HCEC 1CT (cell line): Measurements from ENCODE around the gene OR8B8.
"Not testable (repeated sequence)": the region's sequence is repeated elsewhere in the genome, so short reads cannot be mapped to it uniquely, and the experiment has no call there.

Experiments
- DNase-seq: peaks from one replicate; pipeline ENCODE4 v3.0.0-alpha.2; 2017

Gene OR8B8, protein sequence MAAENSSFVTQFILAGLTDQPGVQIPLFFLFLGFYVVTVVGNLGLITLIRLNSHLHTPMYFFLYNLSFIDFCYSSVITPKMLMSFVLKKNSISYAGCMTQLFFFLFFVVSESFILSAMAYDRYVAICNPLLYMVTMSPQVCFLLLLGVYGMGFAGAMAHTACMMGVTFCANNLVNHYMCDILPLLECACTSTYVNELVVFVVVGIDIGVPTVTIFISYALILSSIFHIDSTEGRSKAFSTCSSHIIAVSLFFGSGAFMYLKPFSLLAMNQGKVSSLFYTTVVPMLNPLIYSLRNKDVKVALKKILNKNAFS

DNA sequence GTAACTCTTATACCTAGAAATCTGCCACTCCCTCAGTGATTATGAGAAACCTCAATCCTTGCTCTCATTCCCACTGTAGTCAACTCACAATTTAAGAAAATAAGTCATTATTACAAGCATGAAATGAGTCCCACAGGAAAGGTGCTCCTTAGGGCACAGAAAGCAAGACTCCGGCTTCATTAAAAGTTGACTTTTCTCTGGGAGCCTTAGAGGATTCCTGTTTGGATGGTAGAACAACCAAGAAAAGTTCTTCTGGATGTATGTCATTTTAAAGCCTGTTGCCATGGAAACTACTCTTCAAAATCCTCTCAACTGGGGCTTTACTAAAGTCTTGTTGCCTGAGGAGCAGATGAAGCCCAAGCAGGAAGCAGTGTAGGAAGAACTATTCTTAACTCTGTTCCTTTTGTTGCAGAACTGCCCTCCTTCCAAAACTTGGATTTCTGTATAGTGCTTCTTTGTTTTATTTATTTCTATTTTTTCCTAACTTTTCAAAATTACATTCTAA, at the start of gene OR8B8:
Gene OR8B8 (minus strand): TSS at position 51 of the 505 bp plus-strand sequence. CDS start 4,611 bp downstream, outside the sequence.
- DNase-seq: no peak

DNA sequence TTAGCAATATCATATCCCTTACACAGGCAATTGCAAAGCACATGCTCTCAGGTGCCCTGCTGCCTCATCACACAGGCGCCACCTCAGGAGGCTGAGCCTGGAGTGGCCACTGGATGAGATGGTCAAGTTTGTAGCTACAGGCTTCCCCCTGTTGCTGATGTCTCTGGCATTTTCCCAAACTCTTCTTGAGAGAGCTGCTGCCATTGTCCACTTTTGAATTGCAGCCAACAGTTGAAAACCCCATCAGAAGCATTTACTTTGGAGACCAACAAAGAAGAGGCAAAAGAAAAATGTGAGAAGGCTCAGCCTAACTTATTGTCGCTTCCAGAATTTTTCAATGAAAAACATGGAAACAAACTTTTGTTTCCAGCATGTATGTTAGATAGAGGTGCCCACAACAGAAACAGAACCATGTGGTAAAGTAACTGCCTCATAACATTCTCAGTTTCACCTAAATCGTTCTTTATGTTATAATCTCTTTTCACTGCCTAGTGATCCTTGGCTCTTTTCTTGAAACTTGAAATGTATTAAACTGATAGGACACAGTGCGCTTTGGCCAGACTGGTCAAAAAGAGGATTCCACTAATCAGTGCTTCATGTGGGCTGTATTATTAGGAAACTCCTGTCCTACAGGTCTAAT, 47.6 kb upstream of the OR8B8 start:
- DNase-seq: no peak

DNA sequence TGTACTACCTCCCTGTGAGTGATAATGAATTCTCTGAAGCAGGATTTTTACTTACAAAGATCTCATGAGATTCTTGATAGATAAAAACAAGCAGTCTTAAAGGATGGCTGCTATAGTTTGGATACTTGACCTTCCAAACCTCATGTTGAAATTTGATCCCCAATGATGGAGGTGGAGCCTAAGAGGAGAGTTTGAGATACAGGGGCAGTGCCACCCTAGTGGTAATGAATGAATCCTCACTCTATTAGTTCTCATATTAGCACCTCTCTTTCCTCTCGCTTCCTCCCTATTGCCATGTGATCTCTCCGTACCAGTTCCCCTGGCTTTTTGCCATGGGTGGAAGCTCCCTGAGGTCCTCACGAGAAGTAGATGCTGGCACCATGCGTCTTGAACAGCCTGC, 37.9 kb upstream of the OR8B8 start:
- no peak for DNase-seq

DNA sequence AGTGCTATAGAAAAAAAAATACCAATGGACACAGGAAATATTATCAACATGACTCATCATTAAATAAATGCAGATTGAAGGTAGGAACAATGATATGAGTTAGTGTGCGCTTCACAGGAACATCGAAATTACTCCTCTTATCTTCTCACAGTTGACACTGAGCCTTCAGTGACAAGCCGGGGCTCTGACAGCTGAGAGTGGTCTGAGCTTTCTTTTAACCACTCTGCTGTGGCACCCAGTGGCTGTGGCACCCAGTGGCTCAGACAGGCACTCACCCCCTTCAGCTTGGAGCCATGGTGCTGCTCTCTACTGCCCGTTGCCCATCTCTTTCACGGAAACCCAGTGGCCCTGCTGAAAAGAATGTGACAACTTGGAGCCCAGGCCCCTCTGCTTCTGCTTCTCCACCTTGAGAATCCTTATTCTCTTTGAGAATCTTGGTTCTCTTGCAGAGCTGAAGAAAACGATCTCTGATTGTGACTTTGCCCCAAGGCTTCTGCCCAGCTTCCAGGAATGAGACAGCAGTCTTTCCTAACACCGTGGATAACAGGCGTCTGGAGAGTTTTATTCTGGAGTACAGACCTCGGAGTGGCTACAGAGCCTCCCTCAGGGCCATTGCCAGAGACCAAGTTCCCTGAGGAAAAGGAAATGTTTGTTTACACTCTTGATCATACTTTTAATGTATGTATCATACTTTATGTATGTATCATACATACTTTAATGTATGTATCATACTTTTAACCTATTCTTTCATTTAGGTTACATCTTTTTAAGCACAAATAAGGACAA, 37.1 kb upstream of the OR8B8 start:
- peak; percentile 34 for DNase-seq

DNA sequence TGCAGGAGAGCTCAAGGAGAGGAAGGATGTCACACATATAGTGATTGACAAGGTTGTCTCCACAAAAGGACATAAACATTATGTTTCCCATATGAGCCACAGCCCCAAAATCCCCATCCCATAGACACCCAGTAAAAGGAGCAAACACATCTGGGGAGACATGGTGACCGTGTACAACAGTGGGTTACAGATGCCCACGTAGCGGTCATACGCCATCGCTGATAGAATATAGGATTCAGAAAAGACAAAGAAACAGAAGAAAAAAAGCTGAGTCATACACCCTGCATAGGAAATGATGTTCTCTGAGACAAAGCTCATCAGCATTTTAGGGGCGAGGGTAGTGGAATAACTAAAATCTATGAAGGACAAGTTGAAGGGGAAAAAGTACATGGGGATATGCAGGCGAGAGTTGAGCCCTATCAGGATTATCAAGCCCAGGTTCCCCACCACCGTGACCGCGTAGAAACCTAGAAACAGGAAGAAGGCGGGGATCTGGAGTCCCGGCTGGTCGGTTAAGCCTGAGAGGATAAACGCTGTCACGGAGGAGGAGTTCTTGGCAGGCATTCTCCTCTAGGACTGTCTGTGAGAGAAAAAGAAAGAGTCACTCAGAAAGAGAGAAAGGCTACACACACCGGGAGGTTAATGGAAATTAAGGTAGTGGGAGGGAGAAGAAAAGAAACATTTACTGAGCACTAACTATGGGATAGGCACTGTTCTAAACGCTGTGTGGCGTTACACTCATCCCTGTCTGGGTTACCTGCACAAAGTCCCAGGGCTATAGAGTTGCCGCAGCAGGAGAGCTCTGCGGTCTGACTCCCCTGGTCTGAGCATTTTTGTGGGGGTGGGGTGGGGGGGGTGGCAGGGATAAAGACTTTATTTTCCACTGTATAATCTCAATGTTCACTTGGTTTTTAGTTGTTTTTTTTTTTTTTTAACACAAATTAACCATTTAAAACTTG, 36.1 kb upstream of the OR8B8 start:
- DNase-seq: peak; percentile 42

DNA sequence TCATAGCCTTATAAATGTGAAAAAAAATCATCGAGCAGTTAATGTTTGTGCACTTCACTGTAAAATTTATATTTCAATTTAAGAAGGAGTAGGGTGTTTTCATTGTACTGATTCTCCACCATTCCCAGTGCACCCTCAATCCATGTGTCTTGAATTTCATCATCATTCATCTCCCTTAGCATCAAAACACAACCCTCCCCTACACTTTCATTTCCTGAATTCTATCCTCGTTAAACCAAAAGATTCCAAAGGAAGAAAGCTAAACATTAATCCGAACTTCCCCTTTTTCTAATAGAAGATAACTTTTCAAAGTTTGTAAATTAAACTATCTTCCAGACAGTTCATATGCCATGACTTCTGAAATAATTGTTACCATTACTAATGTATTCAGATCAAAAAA, 34.1 kb upstream of the OR8B8 start:
- no peak for DNase-seq

DNA sequence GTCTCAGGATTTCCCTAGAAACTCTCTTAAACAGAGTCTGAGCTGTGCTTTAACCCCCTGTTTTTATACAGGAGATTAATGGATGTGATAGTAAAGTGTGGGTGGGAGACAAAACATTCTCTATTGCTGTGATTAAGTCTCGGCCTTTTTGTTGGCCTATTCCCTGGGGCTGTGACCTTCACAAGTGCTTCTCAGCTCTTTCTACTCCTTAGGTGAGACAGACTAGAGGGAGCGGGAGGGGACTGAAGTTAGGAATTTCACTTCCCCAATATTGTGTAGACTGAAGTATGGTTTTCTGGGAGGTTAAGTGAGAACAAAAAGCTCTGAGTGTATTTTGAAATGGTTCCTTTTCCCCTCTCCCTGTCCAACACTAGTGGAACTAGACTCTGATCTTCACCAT, 29.8 kb upstream of the OR8B8 start:
- no peak for DNase-seq

DNA sequence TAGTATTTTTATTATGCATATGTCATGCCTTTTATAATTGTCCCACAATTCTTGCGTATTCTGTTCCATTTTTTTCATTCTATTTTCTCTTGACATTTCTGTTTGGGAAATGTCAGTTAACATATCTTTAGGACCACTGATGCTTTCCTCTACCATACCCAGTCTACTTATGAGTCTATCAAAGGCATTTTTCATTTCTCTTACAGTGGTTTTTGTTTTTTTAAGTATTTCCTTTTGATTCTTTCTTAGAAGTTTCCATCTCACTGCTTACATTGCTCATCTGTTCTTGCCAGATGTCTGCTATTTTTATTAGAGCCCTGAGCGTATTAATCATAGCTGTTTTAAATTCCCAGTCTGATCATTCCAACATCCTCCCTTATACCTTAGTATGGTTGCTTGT, 29.3 kb upstream of the OR8B8 start:
- no peak for DNase-seq

DNA sequence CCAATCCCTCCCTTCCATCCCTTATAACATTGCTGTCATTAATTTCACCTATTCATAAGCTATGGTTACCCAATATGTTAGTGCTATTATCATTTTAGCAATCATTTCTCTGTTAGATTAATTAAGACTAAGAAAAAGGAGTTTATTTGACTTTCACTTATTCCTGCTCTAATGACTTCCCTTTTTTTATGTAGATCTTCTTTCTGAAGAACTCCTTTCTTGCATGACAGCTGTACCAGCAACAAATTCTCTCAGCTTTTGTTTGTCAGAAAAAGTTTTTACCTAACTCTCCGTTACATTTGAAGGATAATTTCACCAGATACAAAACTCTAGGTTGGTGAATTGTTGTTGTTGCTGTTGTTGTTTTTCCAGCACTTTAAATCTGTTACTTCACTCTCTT, 28.6 kb upstream of the OR8B8 start:
- DNase-seq: no peak

DNA sequence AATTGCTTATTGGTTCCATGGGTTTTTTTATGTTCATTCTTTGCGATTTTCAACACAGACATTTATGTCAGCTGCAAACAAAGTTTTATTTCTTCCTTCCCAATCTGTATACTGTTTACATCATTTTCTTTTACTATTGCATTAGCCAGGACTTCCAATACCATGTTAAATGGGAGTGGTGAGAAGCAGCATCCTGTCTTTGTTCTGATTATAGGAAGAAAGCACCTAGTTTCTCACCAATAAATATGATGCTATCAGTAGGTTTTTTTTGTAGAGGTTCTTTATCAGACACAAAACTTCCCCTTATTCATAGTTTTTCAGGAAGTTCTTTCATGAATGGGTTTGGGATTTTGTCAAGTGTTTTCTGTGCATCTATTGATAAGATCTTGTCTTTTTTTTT, 28.0 kb upstream of the OR8B8 start:
- no peak for DNase-seq

DNA sequence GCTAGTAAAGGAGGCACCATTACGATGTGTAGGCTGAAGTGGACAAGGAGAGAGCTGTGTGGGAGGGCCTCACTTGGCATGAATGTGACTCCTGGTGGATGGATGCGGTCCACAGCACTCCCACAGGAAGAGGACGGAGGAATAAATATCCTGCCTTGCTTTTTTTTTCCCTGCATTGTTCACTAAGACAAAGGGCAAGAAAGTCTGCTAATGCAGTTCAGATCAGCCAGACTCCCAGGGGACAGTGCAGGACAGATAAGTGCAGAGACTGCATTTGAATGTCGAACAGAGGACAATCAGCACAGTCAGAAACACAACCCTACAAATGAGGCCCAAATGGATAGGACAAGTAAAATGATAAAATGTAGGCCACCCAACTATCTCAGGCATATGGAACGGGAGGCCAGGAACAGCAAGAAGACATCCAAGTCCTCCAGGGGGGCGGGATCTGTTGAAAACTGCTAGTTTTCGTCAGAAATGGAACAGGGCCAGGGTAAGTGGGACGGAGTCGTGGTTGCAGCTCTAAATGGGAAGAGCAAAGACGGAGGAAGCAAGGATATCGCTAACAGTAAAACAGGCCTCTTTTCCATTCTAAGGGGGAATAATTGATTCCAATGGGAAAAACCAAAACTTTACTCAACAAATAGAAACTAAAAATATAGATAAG, 25.2 kb upstream of the OR8B8 start:
- no peak for DNase-seq

DNA sequence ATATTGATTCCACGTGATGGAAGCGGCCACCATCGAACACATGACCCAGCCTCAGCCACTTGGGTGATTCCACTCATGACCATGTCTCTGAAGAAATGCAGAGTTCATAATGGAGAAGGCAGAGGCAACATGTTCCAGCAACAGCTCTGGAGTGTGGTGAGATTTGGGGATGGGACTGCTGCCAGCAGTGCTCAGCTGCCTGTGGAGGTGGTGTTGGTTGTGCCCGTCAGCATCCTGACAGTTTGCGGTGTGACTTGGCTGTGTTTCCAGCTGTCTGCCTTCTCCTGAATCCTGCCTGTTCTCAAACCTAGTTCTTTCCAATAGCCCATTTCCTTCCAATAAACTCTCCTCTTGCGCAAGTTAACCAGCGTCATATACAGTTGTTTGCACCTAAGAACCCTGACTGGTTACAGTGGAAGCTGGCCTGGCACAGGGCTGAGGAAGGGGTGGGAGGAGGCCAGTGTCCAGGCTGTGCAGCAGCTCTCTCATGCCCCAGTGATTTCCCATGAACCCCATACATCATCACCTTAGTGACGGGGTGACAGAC, 22.0 kb upstream of the OR8B8 start:
- no peak for DNase-seq

DNA sequence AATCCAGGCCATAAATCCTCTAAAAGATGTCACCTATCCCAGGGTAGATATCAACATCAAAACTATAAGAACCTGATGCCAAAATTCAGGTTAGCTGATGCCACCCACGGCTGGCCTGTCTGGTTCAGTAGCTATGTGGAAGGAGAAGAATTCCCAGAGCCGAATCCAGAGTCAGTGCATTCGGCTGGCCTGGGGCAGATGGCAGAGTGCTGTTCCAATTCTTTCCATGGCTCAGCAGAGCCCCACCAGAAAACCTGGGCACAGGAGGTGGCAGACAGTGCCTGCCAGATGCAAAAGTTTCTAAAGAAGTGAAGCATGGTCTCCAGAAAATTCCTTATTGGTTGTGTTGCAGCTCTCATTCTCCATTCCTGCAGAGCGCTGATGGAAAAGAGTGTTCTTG, 19.9 kb upstream of the OR8B8 start:
- DNase-seq: no peak

DNA sequence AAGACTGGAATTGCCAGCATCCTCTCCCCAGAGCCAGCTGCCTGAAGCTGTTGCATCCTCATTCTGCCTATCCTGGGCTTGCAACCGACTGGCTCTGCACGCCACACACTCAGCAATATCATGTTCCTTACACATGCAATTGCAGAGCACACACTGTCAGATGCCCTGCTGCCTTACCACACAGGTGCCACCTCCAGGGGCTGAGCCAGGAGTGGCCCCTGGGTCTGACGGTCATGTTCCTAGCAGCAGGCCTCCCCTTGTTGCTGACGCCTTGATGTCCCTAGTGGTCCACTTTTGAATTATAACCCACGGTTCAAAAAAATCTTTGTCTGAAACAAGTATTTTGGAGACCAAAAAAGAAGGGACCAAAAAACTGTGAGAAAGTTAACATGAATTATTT, 18.5 kb upstream of the OR8B8 start:
- no peak for DNase-seq

DNA sequence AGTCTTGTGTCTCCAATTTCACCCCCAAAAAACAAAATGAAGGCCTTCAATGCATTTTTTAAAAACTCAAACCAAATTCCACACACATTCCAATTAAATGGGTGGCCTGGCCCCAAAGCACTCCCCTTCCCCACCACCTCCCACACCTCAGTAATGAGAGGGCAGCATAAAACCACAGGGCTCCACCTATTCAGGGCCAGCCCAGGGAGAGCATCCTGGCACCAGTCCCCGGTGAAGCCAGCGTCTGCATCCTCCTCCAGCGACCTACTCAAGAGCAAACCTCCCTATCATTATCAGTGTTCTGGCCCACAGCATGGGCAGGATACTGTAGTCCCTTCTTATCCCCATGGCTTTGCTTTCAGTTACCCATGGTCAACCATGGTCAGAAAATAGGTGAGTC, 17.8 kb upstream of the OR8B8 start:
- DNase-seq: no peak

DNA sequence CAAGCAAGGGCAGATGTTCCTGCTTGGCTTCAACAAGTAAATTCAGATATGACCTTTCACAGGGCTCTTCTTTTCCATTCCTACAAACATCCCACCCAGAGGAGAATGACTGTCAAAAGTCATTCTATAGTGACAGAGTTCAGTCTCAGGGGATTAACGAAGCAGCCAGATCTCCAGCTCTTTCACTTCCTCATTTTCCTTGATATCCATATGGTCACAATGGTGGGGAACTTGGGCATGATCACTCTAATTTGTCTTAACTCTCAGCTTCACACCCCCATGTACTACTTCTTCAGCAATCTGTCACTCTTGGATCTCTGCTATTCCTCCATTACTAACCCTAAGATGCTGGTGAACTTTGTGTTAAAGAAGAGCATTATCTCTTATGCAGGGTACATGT, 15.0 kb upstream of the OR8B8 start:
- DNase-seq: no peak

DNA sequence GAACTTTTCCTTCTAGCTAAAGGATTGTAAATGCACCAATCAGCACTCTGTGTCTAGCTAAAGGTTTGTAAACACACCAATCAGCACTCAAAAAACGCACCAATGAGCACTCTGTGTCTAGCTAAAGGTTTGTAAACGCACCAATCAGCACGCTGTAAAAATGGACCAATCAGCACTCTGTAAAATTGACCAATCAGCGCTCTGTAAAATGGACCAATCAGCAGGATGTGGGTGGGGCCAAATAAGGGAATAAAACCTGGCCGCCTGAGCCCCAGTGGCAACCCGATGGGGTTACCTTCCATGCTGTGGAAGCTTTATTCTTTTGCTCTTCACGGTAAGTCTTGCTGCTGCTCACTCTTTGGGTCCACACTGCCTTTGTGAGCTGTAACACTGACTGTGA, 13.9 kb upstream of the OR8B8 start:
- DNase-seq: not testable (repeated sequence)

DNA sequence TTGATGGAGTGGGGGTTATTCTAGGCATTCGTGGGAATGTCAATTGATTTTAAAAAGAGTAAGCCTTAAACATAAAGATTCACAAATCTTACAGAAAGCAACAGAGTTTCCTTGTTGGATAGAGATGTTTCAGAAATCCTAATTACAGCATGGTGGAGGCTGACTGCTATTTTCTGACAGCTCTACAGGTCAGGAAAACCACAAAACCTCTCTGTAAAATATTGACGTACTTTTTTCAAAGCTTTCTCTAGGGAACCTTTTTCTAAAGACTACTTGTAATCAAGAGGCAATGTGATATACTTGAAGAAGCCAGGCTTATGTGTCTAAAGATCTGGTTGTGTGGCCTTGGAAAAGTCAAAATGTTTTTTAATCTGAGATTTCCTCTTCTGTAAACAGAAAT, 9.1 kb upstream of the OR8B8 start:
- no peak for DNase-seq

DNA sequence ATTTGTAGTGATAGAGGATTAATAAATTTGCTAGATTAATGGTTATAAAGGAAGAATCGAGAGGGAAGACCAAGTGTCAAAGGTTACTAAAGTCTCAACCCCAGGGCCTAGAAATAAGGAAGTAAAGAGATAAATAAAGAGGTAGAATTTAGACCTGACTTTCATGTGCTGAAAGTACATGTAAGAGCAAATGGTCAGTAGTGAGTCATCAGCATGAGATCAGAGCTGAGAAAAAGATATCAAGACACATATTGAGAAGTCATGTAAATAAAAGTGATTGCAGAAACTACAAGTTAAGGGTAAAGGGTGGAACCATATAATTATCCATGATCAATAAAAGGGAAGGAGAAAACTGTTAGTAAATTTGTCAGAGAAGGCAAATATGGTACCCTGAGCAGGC, 1.4 kb upstream of the OR8B8 start:
- no peak for DNase-seq

DNA sequence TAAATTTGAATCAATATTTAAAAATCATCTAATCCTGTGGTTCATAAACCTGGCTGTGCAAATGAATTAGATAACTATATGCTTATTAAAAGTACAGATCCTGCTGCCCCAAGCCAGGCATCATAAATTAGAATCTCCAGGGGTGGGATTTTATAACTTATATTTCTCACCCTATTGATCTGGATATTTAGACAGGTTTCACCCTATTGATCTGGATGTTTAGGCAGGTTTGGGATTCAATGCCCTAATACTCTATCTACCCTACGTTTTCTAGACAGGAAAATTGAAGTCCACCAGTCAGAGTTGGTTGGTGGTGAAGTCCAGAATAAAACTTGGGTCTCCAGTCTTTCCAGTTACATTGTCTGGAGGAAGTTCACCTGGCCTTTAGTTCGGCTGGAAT, 2.6 kb downstream of the OR8B8 start:
- DNase-seq: no peak

DNA sequence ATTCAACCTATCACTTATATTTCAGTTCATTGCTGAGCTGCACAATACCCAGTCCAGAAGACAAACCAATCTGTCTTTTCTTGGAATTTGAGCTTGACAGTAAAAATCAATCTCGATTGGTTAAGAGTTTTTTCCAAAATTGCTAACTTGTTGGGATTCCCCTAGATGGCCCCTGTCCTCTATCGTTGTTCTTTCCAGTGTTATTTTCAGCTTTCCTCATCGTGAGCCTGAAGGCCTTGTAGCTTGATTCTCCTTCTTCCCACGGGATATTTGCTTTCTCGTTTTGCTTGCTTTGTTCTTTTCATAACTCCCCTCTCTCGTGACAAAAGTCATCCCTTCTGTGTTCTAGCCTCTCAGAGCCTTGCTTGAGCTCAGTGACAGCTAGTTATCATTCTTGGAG, 3.1 kb downstream of the OR8B8 start:
- no peak for DNase-seq

DNA sequence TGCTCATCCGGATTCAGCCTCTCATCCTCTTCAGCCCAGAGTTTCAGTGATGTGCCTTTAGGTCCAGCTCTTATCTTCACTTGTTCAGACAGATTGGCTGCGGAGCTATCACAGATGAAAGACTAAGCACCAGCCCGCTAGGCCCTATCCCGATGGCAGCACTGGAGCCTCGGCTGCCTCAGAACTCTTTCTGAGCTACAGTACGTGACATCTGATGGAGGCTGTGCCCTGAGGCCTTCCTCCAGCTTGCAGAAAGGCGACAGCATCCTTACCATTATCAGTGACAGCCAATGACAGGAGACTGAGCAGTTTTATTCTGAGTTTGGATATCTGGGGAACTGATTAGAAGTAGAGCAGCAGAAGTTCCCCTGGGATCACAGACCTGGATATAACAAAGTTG, 4.0 kb downstream of the OR8B8 start:
- no peak for DNase-seq
